GM21737 (cell line): ENCODE data around the gene ASIC4.

Experiments
- ATAC-seq: cut with Tn5 transposase; IDR thresholded peaks from one replicate; pipeline ENCODE4 v1.9.1; 2021; ENCODE audit warnings: mild to moderate bottlenecking, moderate library complexity; ENCODE audit not compliant: unreplicated experiment

ASIC4 gene

GRCh38 chr2:219480004-219480403, 34.3 kb upstream of the ASIC4 start:
- no peak for ATAC-seq

GRCh38 chr2:219482674-219483405, 31.4 kb upstream of the ASIC4 start:
- ATAC-seq: no peak

- ATAC-seq: no peak
These were observed 30.6 kb upstream of the ASIC4 start for GRCh38 chr2:219483451-219484342.

GRCh38 chr2:219484343-219485200, 29.7 kb upstream of the ASIC4 start:
- ATAC-seq: no peak

GRCh38 chr2:219485201-219485580, 29.1 kb upstream of the ASIC4 start:
- no peak for ATAC-seq

- ATAC-seq: no peak
These were observed 27.8 kb upstream of the ASIC4 start for GRCh38 chr2:219486380-219486959.

GRCh38 chr2:219488149-219488843, 26.0 kb upstream of the ASIC4 start:
- no peak for ATAC-seq

GRCh38 chr2:219488844-219489194, 25.5 kb upstream of the ASIC4 start:
- ATAC-seq: no peak

GRCh38 chr2:219489315-219489714, 25.0 kb upstream of the ASIC4 start:
- ATAC-seq: no peak

GRCh38 chr2:219490186-219490585, 24.1 kb upstream of the ASIC4 start:
- ATAC-seq: no peak

GRCh38 chr2:219490600-219491130, 23.6 kb upstream of the ASIC4 start:
- no peak for ATAC-seq

GRCh38 chr2:219491278-219491963, 22.9 kb upstream of the ASIC4 start:
- no peak for ATAC-seq

- ATAC-seq: no peak
These were observed 21.7 kb upstream of the ASIC4 start for GRCh38 chr2:219492575-219492974.

GRCh38 chr2:219493086-219493485, 21.2 kb upstream of the ASIC4 start:
- ATAC-seq: no peak

- no peak for ATAC-seq
These were observed 19.2 kb upstream of the ASIC4 start for GRCh38 chr2:219494952-219495530.

GRCh38 chr2:219495531-219496122, 18.7 kb upstream of the ASIC4 start:
- no peak for ATAC-seq

- ATAC-seq: no peak
These were observed 17.9 kb upstream of the ASIC4 start for GRCh38 chr2:219496247-219496824.

- no peak for ATAC-seq
These were observed 17.3 kb upstream of the ASIC4 start for GRCh38 chr2:219496825-219497494.
